WTC11 (cell line): ENCODE data around the gene PDIK1L. TPM values are rescaled to one million over a fixed set of nuclear protein-coding genes. Genes with fewer than 3 reads are reported as not detected.
A peak's percentile ranks its signal among the peaks of the same experiment; 100 is the strongest.

ENCODE experiments used
- AFF4 ChIP-seq: sonication (generic); formaldehyde crosslinking; IDR thresholded peaks from 2 replicates; pipeline ENCODE4 v1.8.1; 2023; ENCODE audit warnings: mild to moderate bottlenecking, missing genetic modification reagents, borderline replicate concordance
- ATF3 ChIP-seq: sonication (generic); formaldehyde crosslinking; conservative IDR thresholded peaks from 2 replicates; pipeline ENCODE4 v1.8.1; 2022; ENCODE audit warnings: mild to moderate bottlenecking, missing genetic modification reagents
- CDX4 ChIP-seq: fragments of 250-450 bp; sonication (Bioruptor Pico); IDR thresholded peaks from 2 replicates; pipeline ENCODE4 v1.9.0; 2021; ENCODE audit warnings: moderate library complexity, mild to moderate bottlenecking, inconsistent platforms, borderline replicate concordance
- CREM ChIP-seq: sonication (generic); formaldehyde crosslinking; IDR thresholded peaks from 2 replicates; pipeline ENCODE4 v1.8.1; 2022; ENCODE audit warnings: mild to moderate bottlenecking, missing genetic modification reagents, moderate library complexity
- E2F1 ChIP-seq: sonication (generic); formaldehyde crosslinking; IDR thresholded peaks from 2 replicates; pipeline ENCODE4 v1.8.0; 2022; ENCODE audit warnings: mild to moderate bottlenecking, missing genetic modification reagents
- E2F5 ChIP-seq: sonication (generic); formaldehyde crosslinking; IDR thresholded peaks from 2 replicates; pipeline ENCODE4 v1.8.1; 2022; ENCODE audit warnings: mild to moderate bottlenecking, moderate library complexity, missing genetic modification reagents
- EMX1 ChIP-seq: fragments of 250-450 bp; sonication (Bioruptor Pico); IDR thresholded peaks from 2 replicates; pipeline ENCODE4 v1.8.0; 2021; ENCODE audit warnings: mild to moderate bottlenecking
- ETV6 ChIP-seq: sonication (generic); formaldehyde crosslinking; IDR thresholded peaks from 2 replicates; pipeline ENCODE4 v1.8.1; 2022; ENCODE audit warnings: mild to moderate bottlenecking, missing genetic modification reagents
- HMGA2 ChIP-seq: fragments of 250-450 bp; sonication (Bioruptor Pico); IDR thresholded peaks from 2 replicates; pipeline ENCODE4 v1.4.0; 2021; ENCODE audit warnings: mild to moderate bottlenecking, moderate library complexity
- JUN ChIP-seq: sonication (generic); formaldehyde crosslinking; IDR thresholded peaks from 2 replicates; pipeline ENCODE4 v1.8.0; 2023; ENCODE audit warnings: mild to moderate bottlenecking, missing genetic modification reagents
- MLX ChIP-seq: sonication (generic); formaldehyde crosslinking; IDR thresholded peaks from 2 replicates; pipeline ENCODE4 v1.8.1; 2023; ENCODE audit warnings: mild to moderate bottlenecking, missing genetic modification reagents, moderate library complexity
- NFATC4 ChIP-seq: fragments of 250-450 bp; sonication (Bioruptor Pico); IDR thresholded peaks from 2 replicates; pipeline ENCODE4 v1.9.0; 2021; ENCODE audit warnings: mild to moderate bottlenecking
- NFYB ChIP-seq: sonication (generic); formaldehyde crosslinking; conservative IDR thresholded peaks from 2 replicates; pipeline ENCODE4 v1.8.0; 2022; ENCODE audit warnings: low read depth, missing genetic modification reagents
- NR1H2 ChIP-seq: sonication (generic); formaldehyde crosslinking; IDR thresholded peaks from 2 replicates; pipeline ENCODE4 v1.9.0; 2021; ENCODE audit warnings: mild to moderate bottlenecking, moderate library complexity, missing genetic modification reagents
- PREB ChIP-seq: sonication (generic); formaldehyde crosslinking; IDR thresholded peaks from 2 replicates; pipeline ENCODE4 v1.8.1; 2022; ENCODE audit warnings: mild to moderate bottlenecking, missing genetic modification reagents, moderate library complexity, borderline replicate concordance
- TP53 ChIP-seq: sonication (generic); formaldehyde crosslinking; IDR thresholded peaks from 2 replicates; pipeline ENCODE4 v1.8.1; 2023; ENCODE audit warnings: mild to moderate bottlenecking, missing genetic modification reagents
- ZBTB43 ChIP-seq: sonication (generic); formaldehyde crosslinking; IDR thresholded peaks from 2 replicates; pipeline ENCODE4 v1.8.1; 2023; ENCODE audit warnings: mild to moderate bottlenecking, missing genetic modification reagents
- ZNF263 ChIP-seq: sonication (generic); formaldehyde crosslinking; IDR thresholded peaks from 2 replicates; pipeline ENCODE4 v1.8.1; 2022; ENCODE audit warnings: low read depth, mild to moderate bottlenecking, moderate library complexity, missing genetic modification reagents
- ZNF281 ChIP-seq: sonication (generic); formaldehyde crosslinking; IDR thresholded peaks from 2 replicates; pipeline ENCODE4 v1.8.0; 2023; ENCODE audit warnings: mild to moderate bottlenecking, missing genetic modification reagents
- ZNF317 ChIP-seq: sonication (generic); formaldehyde crosslinking; IDR thresholded peaks from 2 replicates; pipeline ENCODE4 v1.8.1; 2023; ENCODE audit warnings: low read depth, mild to moderate bottlenecking, moderate library complexity, missing genetic modification reagents, borderline replicate concordance
- ZNF396 ChIP-seq: fragments of 250-450 bp; sonication (Bioruptor Pico); IDR thresholded peaks from 2 replicates; pipeline ENCODE4 v1.8.0; 2021; ENCODE audit warnings: mild to moderate bottlenecking, moderate library complexity, borderline replicate concordance
- ZNF425 ChIP-seq: fragments of 250-450 bp; sonication (Bioruptor Pico); conservative IDR thresholded peaks from 2 replicates; pipeline ENCODE4 v1.9.0; 2021; ENCODE audit warnings: mild to moderate bottlenecking
- total RNA-seq: library from RNA; stranded (reverse); gene quantifications from 3 replicates; pipeline ENCODE4 v1.2.3, GENCODE V29; 2021

Gene PDIK1L
- total RNA-seq, 1 experiment from 2014 or later: 5.5 TPM

- no peak for TF ChIP-seq ZNF425
- no peak for TF ChIP-seq HMGA2 (CRISPR knock-in tag)
- TF ChIP-seq TP53 (CRISPR knock-in tag): no peak
- peak; percentile 96 for TF ChIP-seq ZNF263 (CRISPR knock-in tag)
- TF ChIP-seq NFYB (CRISPR knock-in tag): no peak
- 0 out of 2 replicates have a peak, but pooled peaks have one; percentile 60 for TF ChIP-seq E2F1 (CRISPR knock-in tag)
- TF ChIP-seq E2F5 (CRISPR knock-in tag): 0 out of 2 replicates have a peak, but pooled peaks have one; percentile 58
- no peak for TF ChIP-seq EMX1 (CRISPR knock-in tag)
- peak; percentile 66; the same call in 1 of the 2 replicates for TF ChIP-seq JUN (CRISPR knock-in tag)
- peak; percentile 81; the same call in 1 of the 2 replicates for TF ChIP-seq ZBTB43 (CRISPR knock-in tag)
- TF ChIP-seq PREB (CRISPR knock-in tag): no peak
- TF ChIP-seq ZNF281: peak; percentile 74; the same call in 1 of the 2 replicates
- TF ChIP-seq ZNF317 (CRISPR knock-in tag): 0 out of 2 replicates have a peak, but pooled peaks have one; percentile 11
- TF ChIP-seq NFATC4 (CRISPR knock-in tag): no peak
- TF ChIP-seq ATF3 (CRISPR knock-in tag): 0 out of 2 replicates have a peak, but pooled peaks have one; percentile 62
- no peak for TF ChIP-seq NR1H2 (CRISPR knock-in tag)
- TF ChIP-seq ETV6 (CRISPR knock-in tag): peak; percentile 95
- no peak for TF ChIP-seq CDX4 (CRISPR knock-in tag)
- peak; percentile 99 for TF ChIP-seq CREM
- no peak for TF ChIP-seq ZNF396 (CRISPR knock-in tag)
- no peak for TF ChIP-seq AFF4 (CRISPR knock-in tag)
- 0 out of 2 replicates have a peak, but pooled peaks have one; percentile 77 for TF ChIP-seq MLX (CRISPR knock-in tag)
These were observed 58.2 kb downstream of the PDIK1L start, which contains the start of gene ZNF593 (continued) for GRCh38 chr1:26169669-26170471.
